NCI-H460 (cell line): ENCODE results near the gene PDZD2. TPM values are rescaled to one million over a fixed set of nuclear protein-coding genes. Genes with fewer than 3 reads are reported as not detected.
"Not testable (repeated sequence)": the region's sequence is repeated elsewhere in the genome, so short reads cannot be mapped to it uniquely, and the experiment has no call there.

Experiments
- DNase-seq: peaks from one replicate; pipeline ENCODE4 v3.0.0-alpha.2; 2016; ENCODE audit warnings: low read depth; ENCODE audit errors: extremely low read depth
- total RNA-seq: library from RNA; depleted of rRNA; stranded (reverse); fragments of >200 nt; shearing (Covaris generic); gene quantifications from 2 replicates; pipeline ENCODE4 v1.2.3, GENCODE V29; 2014

PDZD2 gene
- total RNA-seq, 1 experiment from 2014 or later, result not detected

DNA sequence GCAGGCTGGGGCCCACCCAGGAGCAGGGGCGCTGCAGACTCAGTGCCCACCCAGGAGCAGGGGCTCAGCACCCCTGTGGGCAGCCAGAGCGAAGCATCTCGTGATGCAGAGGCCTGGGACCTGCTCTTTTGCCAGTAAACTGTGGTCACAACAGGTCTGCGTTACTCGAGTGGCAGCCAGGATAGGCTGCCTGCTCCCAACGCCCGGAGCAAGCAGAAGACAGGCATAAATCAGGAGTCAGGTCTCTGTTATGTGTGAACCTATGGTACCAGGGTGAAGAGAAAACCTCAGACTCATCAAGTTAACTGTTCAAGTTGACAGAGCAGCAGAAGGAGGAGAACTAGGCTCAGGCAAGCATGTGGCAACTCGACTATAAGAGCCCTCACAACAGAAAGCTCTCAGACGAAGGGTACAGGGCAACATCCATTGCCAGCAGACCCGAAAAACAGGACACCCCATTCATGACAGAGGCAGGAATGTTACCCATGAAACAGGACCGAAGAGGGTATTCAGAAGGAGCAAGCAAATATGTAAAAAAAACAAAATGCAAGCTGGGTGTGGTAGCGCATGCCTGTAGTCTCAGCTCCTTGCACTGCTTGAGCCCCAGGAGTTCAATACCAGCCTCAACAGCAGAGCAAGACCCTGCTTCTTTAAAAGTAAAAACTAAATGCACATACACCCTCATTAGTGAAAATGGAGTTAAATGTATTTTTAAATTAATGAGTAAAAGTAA lies 463.5 kb downstream of the PDZD2 start:
- DNase-seq, result no peak

DNA sequence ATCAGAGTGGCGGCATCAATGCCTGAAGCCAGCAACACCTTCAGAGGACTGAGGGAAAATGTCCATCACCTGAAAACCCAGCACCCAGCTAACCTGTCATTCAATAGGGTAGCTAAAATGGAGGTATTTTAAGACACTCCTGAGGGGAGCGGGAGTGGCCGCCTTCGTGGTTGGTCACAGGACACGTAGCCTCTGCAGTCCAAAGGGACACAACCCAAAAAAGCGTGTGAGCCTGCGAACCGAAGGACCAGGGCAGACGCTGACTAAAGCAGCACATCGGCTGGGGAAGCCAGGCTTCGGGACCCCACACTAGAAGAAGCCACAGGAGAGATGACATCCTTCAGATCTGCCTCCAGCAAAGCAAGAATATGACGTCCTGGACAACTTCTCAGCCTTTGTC lies 464.6 kb downstream of the PDZD2 start:
- no peak for DNase-seq

DNA sequence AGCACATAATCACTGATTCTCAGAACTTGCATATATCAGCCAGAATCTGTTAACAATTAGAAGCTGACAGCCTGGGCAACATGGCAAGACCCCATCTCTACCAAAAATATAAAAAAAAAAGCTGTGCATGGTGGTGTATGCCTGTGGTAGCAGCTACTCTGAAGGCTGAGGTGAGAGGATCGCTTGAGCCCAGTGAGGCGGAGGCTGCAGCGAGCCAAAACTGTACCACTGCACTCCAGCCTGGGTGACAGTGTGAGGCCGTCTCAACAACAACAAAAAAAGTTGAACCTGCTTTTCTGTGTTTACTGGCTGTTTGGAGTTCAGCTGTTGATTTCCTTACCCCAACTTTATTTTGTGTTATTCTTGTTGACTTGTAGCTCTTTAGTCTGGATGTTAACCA lies 468.4 kb downstream of the PDZD2 start:
- DNase-seq, result no peak

DNA sequence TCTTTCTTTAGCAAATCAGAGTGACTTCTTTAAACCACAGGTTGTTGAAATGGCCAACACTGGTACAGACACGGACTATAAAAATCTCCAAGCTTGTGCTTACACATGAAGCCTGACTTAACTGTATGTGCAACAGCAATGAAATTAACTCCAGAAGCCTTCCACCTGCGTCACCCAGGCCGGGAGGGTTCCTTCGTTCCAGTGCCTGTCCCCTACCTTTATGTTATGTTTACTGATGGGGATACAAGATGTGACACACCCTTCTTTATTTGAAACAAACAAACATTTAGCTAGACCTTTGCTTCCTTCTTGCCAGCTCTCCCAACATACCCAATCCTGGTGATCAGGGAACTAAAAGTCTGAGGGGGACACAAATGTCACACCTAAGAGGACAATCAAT lies 469.2 kb downstream of the PDZD2 start:
- DNase-seq, result no peak

DNA sequence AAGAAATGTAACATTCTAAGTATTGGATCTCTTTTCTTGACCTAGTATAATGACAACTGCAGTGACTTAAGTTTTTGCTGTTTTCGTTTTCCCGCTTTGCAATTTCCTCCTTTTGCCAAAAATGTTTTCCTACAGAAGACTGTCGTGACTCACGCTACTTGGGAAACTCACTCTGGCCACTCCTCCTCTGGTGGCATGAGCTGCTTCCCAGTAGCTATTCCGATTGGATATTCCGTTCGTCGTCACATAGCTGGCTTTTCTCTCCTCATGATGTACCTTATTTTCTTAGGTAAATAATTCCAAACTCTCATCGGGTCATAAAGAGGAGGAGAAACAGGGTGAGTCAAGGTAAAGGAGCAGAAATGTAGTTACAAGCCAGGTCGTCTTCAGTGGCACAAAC lies 470.3 kb downstream of the PDZD2 start:
- DNase-seq, result no peak

DNA sequence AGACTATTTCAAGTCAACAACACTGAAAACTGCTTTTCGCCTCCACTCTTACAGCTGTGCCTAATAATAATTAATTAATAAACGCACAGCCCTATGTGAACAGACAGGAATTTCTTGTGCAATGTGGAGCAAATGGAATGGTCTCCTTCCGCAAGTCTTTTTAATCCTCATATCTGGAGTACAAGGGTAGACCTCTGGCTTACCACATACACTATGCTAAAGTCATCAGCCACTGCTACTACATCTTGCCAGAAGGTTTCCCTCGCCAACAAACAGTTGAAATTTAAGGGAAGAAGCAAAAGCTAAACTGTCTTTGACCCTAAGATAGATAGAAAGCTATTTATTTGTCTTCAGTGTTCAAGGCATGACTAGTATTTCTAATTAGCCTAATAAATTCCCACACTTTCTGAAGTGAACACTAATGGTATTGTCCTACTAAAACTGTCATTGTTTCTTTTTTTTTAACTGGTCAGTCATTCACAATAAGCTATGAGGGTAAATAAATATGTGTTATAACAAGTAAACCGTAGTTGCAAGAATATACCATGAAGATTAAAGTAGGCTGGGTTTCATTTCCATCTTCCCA lies 471.3 kb downstream of the PDZD2 start:
- no peak for DNase-seq

DNA sequence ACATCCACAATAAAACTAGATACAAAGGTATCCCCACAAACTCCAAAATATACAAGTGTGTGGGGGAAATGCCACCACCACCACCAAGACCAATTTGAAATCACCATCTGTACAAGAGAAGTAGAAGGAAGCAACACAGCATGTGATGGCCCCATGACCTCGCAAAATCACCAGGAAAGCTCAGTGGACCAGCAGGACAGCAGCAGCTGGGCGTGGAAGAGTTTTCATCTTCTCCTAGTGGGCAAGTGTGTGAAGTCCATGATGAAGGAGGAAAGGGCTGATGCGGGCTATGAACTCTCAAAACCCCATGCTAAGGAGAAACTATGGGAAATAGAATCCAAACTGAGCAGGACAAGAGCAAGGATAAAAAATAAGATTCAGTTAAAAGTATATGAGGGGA lies 477.1 kb downstream of the PDZD2 start:
- DNase-seq, result no peak

DNA sequence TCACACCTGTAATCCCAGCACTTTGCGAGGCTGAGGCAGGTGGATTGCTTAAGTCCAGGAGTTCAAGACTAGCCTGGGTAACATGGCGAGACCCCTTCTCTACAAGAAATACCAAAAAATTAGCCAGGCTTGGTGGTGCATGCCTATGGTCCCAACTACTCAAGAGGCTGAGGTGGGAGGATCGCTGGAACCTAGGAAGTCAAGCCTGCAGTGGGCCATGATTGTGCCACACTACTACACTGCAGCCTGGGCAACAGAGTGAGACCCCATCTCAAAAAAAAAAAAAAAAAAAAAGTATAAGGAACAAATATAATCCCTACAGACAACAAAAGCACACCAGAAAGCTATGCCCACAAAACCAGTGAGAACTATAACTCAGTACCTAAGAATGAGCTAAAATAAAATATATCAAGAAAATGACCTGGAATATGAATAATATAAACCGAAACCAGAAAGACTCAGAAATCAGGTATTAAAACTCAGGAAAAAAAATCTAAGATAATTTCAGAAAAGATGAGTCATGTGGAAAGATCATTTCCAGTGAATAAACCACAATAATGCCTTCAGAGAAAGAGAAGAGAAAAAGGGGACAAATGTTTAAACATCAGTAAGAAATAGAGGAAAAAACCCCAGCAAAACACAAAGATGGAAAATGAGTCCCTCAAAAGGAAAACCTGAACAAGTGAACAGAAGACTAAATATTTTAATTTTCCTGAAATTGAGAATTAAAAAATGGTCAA lies 477.8 kb downstream of the PDZD2 start:
- DNase-seq, result no peak

DNA sequence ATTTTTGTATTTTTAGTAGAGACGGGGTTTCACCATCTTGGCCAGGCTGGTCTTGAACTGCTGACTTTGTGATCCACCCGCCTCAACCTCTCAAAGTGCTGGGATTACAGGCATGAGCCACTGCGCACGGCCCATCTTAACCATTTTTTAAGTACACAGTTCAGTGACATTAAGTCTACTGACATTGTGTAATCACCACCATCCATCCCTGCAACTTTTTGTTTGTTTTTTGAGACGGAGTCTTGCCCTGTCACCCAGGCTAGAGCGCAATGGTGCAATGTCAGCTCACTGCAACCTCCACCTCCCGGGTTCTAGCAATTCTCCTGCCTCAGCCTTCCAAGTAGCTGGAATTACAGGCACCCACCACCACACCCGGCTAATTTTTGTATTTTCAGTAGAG lies 480.0 kb downstream of the PDZD2 start:
- not testable (repeated sequence) for DNase-seq

DNA sequence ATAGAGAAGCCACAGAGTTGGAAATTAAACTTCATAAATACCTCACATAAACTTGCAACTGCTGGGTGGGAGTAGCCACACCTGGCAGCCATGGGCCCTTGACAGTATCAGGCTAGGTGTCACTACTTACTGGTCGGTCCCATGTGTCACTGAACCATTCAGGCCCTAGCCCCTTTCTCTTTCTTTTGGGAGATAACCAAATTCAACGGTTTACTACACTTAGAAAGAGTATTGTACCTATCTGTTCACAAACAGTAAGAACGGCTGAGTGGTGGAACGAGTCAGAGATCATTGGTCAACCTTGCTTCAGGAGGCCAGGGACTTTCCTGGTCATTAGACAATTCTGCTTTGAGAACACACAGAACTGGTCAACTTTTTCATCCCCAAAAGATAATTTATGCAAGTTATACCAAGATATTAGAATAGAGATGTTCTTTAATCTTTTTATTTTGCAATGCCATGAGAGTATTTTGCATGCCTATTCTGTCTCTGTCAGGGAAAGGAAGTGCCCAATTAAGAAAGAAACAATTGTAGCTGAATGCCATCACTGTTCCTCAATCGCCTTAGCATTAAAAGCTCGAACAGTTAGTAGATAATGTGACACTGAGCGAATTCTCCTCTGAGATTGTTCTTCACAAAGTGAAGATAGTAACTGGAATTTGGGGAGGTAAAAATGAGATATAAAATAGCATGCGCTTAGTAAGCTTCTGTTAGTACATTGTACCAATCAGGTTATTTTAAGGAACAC lies 484.3 kb downstream of the PDZD2 start:
- DNase-seq, result no peak

DNA sequence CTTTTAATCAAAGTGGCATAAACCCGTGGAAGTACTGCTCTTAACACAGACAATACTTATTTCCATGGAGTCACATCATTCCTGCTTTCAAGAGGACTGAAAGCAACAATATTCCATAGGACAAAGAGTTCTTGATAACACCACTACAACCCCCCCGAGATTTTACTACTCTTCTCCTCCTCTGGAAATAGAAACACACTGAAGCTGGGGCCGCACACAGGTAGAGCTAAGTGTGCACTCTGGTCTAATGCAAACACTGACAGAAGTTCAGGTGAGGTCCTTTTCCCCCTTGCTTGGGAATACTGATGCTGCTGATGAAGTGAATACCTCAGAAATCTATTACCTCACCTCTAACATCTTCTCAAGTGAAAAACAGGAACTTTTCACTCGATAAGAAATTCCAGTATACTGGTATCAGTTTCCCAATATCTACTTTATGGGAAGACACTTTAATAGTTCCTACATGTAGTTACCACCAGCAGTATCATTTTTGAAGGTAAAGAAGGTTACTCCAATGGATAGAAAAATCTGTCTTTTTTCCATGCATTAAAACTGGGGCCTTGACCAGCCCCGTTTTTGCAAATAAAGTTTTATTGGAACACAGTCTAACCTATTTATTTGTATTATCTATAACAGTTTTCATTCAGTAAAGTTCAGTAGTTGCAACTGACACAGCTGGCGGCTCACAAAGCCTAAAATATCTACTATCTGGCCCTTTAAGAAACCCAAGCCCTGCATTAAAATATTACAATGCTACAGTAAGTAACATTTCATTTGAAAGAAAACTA lies 485.2 kb downstream of the PDZD2 start:
- DNase-seq, result no peak

DNA sequence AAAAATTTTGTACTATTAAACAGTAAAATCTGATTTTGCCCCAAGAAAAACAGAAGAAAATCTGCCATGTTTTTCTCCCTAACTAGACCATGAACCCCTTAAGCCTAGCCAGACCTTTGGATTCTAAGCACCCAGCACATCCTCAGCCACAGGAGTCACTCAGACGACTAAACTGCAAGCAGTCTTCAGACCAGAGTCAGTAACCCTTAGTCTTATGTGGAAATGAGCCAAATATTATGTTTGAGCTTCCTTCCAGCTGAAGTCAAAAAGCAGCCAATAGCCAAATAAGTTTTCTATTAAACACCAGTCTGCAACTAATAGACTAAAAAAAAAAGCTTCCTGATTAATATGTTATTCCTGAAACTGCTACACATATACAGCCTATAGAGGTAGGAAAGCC lies 487.8 kb downstream of the PDZD2 start:
- DNase-seq, result no peak

DNA sequence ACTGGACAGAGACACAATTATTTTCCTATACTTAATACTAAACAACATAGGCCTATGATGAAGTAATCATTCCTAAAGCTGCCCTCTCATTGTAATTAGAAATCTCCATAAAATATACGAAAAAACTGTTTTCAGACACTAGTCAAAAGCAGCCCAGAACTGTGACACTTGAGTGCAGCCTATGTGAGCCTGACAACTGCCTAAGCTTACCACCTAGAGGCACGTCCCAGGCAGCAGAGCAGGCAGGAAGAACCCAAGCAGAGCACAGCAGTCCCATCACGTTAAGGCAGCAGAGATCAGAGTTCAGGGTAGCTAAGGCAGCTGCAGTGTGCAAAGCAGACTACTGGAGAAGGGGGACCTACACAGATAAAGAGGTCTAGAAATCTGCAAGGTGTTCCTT lies 488.8 kb downstream of the PDZD2 start:
- DNase-seq, result no peak

DNA sequence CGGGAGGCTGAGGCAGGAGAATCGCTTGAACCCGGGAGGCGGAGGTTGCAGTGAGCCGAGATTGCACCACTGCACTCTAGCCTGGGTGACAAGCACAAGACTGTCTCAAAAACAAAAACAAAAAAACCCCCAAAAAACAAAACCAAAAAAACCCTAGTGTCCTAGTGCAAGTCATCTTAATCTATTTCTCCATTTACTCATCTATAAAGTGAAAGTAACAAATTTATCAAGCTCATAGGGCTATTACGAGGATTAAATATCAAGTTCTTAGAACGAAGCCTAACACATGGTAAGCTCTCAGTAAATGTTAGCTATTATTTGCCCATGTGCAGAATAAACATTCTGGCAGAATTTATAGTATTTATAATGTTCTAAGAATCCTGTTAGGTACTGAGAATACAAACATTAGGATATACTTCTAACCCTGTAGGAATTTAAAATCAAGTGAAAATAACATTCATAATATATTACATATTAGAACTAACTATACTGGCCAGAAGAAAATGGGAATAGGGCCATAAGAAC lies 490.2 kb downstream of the PDZD2 start:
- DNase-seq, result no peak

DNA sequence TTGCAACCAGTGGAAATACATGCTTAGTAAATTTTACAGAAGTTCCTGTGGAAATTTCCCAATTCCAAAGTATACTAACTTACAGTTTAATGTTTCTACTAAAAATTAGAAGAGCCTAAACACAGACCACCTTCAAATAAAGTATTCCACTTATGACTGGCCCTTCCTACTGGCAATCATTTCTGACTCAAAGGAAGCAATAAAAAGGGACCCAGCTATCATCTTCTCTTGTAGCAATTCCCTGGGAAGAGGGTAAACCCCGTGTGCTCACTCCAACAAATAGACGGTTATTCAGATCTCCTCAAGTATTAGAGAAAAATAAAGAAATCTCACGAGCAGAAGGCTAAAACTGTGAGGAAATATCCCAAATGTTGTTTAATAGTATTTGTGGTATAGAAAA lies 491.9 kb downstream of the PDZD2 start:
- no peak for DNase-seq

DNA sequence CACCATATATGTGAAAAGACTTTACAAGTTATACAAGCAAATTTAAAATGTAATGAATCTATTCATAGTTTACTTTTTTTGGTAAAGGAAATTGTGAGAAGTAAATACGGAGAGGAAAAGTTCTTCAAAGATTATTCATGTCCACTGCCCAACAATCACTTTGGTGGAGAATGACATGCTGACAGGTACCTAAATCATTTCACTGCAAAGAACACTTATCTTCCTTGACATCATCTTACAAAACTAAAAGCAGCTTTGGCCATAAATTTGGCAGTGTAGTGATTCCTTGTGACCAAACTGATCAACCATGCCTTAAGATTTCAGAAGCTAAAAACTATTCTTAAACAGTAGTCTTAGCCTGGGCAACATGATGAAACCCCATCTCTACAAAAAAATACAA lies 492.7 kb downstream of the PDZD2 start:
- no peak for DNase-seq

DNA sequence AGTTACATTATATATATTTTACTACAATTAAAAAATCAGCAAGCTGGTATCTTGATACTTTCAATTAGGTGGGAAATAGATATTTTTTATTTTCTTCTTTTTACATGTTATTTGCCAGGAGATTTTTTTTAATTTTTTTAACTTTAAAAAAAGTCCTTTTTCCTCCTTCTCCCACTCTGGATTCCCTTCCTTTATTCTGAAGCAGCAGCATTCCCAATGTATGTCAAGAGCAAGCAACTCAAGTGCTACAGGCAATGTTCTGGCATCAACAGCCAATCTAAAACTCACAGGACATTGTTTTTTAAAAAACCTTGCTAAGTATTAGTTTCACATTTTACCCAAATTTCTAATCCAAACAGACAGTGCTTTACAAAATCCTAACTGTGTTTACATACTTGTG lies 493.8 kb downstream of the PDZD2 start:
- no peak for DNase-seq

DNA sequence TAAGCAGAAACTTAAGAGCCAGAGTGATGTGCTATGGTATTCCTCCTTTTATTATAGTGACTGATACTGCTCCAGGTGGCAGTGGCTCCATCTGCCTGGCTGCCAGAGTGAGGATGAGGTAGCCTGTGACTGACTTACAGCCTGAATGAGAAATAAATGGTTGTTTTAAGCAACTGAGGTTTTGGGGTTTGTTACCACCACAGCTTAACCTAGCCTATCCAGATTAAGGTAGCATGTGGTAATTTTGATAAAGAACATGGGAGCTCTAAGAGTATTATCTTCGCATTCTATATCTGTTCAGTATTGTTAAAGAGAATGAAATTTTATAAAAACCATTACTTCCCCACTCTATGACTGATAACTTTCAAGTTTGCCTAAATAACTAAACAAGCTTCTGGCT lies 496.2 kb downstream of the PDZD2 start:
- no peak for DNase-seq

DNA sequence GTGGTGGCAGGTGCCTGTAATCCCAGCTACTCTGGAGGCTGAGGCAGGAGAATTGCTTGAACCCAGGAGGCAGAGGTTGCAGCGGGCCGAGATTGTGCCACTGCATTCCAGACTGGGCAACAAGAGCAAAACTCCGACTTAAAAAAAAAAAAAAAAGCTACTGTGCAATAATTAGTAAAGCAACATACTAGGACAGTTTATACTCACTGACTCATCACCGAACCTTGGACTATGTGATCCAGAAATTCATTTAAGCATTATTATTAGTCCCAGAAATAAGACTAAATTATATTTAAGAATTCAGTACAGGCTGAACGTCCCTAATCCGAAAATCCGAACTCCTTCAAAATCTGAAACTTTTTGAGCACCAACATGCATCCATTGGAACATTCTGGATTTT lies 497.4 kb downstream of the PDZD2 start:
- no peak for DNase-seq

DNA sequence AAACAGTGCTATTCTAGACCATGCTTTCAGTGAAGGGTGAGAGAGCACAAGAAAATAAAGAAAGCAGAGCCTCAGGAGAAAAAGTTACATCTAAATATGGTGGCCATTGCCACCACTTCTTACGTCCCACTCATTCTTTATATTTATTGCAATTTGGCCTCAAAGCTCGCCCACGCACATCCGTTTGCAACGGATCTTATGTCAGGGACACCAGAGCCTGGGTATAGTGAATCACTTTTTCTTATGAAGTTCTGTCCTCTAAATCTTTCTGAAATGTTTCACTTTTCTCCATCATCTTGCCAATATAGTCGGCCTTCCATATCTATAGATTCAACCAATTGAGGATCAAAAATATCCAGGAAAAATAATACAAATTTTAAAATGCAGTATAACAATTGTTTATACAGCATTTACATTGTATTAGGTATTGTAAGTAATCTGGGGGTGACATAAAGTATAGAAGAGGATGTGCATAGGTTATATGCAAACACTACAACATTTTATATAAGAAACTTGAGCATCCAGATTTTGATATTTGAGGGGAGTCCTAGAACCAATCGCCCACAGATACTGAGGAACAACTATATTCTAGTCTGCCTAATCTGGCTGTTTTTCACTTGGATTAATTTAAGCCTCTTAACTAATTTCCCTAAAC lies 500.0 kb downstream of the PDZD2 start:
- DNase-seq, result no peak
